OCI-LY3 (cell line): ENCODE data around the gene COL20A1.
"Not testable (repeated sequence)": the region's sequence is repeated elsewhere in the genome, so short reads cannot be mapped to it uniquely, and the experiment has no call there.

Experiments
- H2AFZ ChIP-seq: fragments of 200-600, 300-600 bp; shearing (Covaris generic); 2 replicates; pipeline ENCODE4 v1.6.0; 2014; ENCODE audit warnings: antibody characterized with exemption, low read depth, low read length
- H3K27ac ChIP-seq: fragments of 200-600, 300-600 bp; sonication (generic); 2 replicates; pipeline ENCODE4 v1.5.1; 2014; ENCODE audit warnings: mild to moderate bottlenecking, low read length, moderate library complexity, mixed read lengths
- H3K27me3 ChIP-seq: fragments of 200-600, 300-600 bp; sonication (generic); 2 replicates; pipeline ENCODE4 v1.6.1; 2014; ENCODE audit warnings: low read depth, low read length, mixed read lengths
- H3K36me3 ChIP-seq: fragments of 200-600, 300-600 bp; sonication (generic); replicated peaks from 2 replicates; pipeline ENCODE3; 2014; ENCODE audit warnings: low read depth, low read length, mixed read lengths
- H3K4me1 ChIP-seq: fragments of 300-600, 200-600 bp; sonication (generic); 2 replicates; pipeline ENCODE4 v1.6.1; 2014; ENCODE audit warnings: low read length, mixed read lengths
- H3K4me2 ChIP-seq: fragments of 200-600, 300-600 bp; sonication (generic); 2 replicates; pipeline ENCODE4 v1.6.1; 2014; ENCODE audit warnings: low read length, mixed read lengths
- H3K4me3 ChIP-seq: fragments of 300-600, 200-600 bp; sonication (generic); 2 replicates; pipeline ENCODE4 v1.5.1; 2014; ENCODE audit warnings: antibody characterized with exemption, mild to moderate bottlenecking, low read length, moderate library complexity
- H3K79me2 ChIP-seq: fragments of 300-600, 200-600 bp; shearing (Covaris generic); 2 replicates; pipeline ENCODE4 v1.6.1; 2014; ENCODE audit warnings: mild to moderate bottlenecking, low read length, mixed read lengths
- H3K9ac ChIP-seq: fragments of 300-600, 200-600 bp; shearing (Covaris generic); 2 replicates; pipeline ENCODE4 v1.6.0; 2014; ENCODE audit warnings: mild to moderate bottlenecking, low read length, moderate library complexity
- H3K9me3 ChIP-seq: fragments of 200-600, 300-600 bp; shearing (Covaris generic); 2 replicates; pipeline ENCODE4 v1.6.1; 2014; ENCODE audit warnings: low read length, mixed read lengths; ENCODE audit not compliant: insufficient read depth
- H4K20me1 ChIP-seq: fragments of 200-600, 300-600 bp; sonication (generic); 2 replicates; pipeline ENCODE4 v1.6.1; 2016; ENCODE audit warnings: low read length, mixed read lengths; ENCODE audit not compliant: insufficient read depth
- EZH2phosphoT487 ChIP-seq: fragments of 200-600 bp; shearing (Covaris generic); IDR thresholded peaks from 2 replicates; pipeline ENCODE4 v1.6.1; 2018; ENCODE audit warnings: antibody characterized with exemption, mixed run types, low read depth
- TF ChIP-seq, protein P1 (sequence below): fragments of 200-600, 300-600 bp; sonication (generic); IDR thresholded peaks from 2 replicates; pipeline ENCODE4 v1.5.1; 2014; ENCODE audit warnings: antibody characterized with exemption, low read length, low read depth

Gene COL20A1

DNA sequence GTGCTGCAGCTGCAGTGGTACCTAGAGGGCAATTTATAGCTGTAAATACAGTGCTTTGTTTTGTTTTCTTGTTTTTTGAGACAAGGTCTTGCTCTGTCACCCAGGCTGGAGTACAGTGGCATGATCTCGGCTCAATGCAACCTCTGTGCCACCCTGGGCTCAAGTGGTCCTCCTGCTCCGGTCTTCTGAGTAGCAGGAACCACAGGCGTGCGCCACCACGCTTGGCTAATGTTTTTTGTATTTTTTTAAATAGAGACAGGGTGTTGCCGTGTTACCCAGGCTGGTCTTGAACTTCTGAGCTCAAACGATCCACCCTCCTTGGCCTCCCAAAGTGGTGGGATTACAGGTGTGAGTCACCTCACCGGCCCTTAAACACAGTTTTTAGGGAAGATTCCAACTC, 41.4 kb downstream of the COL20A1 start:
- H3K9me3 ChIP-seq = no peaks in the 10 kb centered on the region
- H3K4me2 ChIP-seq = no peak overlapping the region
- H3K79me2 ChIP-seq = no peaks in the 10 kb centered on the region
- no peak overlapping the region for H2AFZ ChIP-seq
- no peak overlapping the region for H3K4me3 ChIP-seq
- no peaks in the 10 kb centered on the region for H3K36me3 ChIP-seq
- H4K20me1 ChIP-seq = no peaks in the 10 kb centered on the region
- no peak for TF ChIP-seq EZH2phosphoT487
- TF ChIP-seq, protein P1, sequence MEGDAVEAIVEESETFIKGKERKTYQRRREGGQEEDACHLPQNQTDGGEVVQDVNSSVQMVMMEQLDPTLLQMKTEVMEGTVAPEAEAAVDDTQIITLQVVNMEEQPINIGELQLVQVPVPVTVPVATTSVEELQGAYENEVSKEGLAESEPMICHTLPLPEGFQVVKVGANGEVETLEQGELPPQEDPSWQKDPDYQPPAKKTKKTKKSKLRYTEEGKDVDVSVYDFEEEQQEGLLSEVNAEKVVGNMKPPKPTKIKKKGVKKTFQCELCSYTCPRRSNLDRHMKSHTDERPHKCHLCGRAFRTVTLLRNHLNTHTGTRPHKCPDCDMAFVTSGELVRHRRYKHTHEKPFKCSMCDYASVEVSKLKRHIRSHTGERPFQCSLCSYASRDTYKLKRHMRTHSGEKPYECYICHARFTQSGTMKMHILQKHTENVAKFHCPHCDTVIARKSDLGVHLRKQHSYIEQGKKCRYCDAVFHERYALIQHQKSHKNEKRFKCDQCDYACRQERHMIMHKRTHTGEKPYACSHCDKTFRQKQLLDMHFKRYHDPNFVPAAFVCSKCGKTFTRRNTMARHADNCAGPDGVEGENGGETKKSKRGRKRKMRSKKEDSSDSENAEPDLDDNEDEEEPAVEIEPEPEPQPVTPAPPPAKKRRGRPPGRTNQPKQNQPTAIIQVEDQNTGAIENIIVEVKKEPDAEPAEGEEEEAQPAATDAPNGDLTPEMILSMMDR = no peak
- no peaks in the 10 kb centered on the region for H3K27me3 ChIP-seq
- H3K9ac ChIP-seq = no peak overlapping the region
- no peaks in the 10 kb centered on the region for H3K4me1 ChIP-seq
- H3K27ac ChIP-seq = no peak overlapping the region

DNA sequence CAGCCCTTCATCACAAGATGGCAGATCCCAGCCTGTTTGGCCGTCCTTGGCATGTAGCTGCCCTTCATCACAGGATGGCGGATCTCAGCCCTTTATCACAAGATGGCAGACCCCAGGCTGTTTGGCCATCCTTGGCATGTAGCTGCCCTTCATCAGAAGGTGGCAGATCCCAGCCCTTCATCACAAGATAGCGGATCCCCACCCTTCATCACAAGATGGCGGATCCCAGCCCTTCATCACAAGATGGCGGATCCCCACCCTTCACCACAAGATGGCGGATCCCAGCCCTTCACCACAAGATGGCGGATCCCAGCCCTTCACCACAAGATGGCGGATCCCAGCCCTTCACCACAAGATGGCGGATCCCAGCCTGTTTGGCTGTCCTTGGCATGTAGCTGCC, 42.1 kb downstream of the COL20A1 start:
- H3K4me1 ChIP-seq, H3K27me3 ChIP-seq, H4K20me1 ChIP-seq, H3K9me3 ChIP-seq, H3K9ac ChIP-seq, H3K79me2 ChIP-seq, H3K27ac ChIP-seq, H3K4me2 ChIP-seq, H3K4me3 ChIP-seq, H2AFZ ChIP-seq, H3K36me3 ChIP-seq: not testable (repeated sequence)

DNA sequence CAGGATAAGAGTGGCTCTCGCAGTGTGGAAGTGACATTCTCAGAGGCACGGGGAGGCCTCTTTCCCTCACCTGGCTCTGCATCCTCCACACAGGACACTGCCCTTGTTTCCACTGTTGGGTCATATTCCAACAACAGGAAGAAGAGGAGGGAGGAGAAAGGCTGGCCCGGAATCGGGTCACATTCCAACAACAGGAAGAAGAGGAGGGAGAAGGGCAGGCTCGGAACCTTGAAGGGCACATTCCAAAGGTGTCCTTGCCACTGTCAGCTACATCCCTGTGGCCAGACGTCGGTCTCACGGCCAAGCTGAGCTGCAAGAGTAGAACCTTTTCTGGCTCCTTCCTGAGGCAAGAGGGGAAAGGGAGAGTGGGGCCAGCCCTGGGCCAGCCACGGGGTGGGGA, 42.7 kb downstream of the COL20A1 start:
- H3K4me3 ChIP-seq = no peak overlapping the region
- no peak overlapping the region for H3K9ac ChIP-seq
- no peaks in the 10 kb centered on the region for H3K4me1 ChIP-seq
- H3K27me3 ChIP-seq = no peaks in the 10 kb centered on the region
- H3K79me2 ChIP-seq = no peaks in the 10 kb centered on the region
- H3K36me3 ChIP-seq = no peaks in the 10 kb centered on the region
- no peak overlapping the region for H2AFZ ChIP-seq
- no peaks in the 10 kb centered on the region for H4K20me1 ChIP-seq
- no peaks in the 10 kb centered on the region for H3K9me3 ChIP-seq
- H3K27ac ChIP-seq = no peak overlapping the region
- TF ChIP-seq, protein P1 = no peak
- TF ChIP-seq EZH2phosphoT487 = no peak
- H3K4me2 ChIP-seq = no peak overlapping the region

DNA sequence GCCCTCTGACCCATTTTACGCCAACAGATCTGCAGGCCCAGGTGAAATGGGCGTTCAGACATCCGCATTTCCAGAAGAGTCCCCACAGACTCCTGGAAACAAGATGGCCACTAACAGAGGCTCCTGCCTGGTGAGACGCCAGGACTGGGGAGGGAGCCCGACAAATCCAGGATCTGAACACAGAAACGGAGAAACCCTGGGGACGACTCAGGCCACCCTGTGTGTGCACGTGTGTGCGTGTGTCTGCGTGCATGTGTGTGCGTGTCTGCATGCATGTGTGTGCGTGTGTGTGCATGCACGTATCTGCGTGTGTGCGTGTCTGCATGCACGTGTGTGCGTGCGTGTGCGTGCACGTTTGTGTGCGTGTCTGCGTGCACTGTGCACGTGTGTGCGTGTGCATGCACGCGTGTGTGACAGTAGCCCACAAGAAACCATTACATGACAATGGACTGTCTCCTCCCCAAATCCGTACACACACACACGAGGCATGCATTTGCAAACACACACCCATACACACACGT, 43.3 kb downstream of the COL20A1 start:
- Histone ChIP-seq H3K79me2 (no peaks in the 10 kb centered on the region), H3K9me3 (no peaks in the 10 kb centered on the region), H3K4me3 (no peak overlapping the region), H3K36me3 (no peaks in the 10 kb centered on the region), H2AFZ (no peak overlapping the region), H3K4me1 (no peaks in the 10 kb centered on the region), H3K27ac (no peak overlapping the region), H4K20me1 (no peaks in the 10 kb centered on the region), H3K27me3 (no peaks in the 10 kb centered on the region), H3K4me2 (no peak overlapping the region), H3K9ac (no peak overlapping the region)
- TF ChIP-seq EZH2phosphoT487 = no peak
- TF ChIP-seq, protein P1 = no peak
